ENCODE measurements around the gene SMIM11.

SMIM11 gene

GRCh38 chr21:34336756-34337391, 38.4 kb upstream of the SMIM11 start:
- Histone ChIP-seq H3K9me3 (ENCODE audit: control insufficient read depth, insufficient read depth, low read depth, low read length) (no peaks in the 10 kb centered on the region), H3K36me3 (ENCODE audit: control insufficient read depth in 2 of 2, insufficient read depth in 1 of 2, low read length in 2 of 2) (no peaks in the 10 kb centered on the region), H3K27ac (ENCODE audit: extremely low read depth, low read depth, low read length) (no peak overlapping the region), H3K4me3 (ENCODE audit: low read depth, low read length) (no peak overlapping the region), H3K4me1 (ENCODE audit: control insufficient read depth, insufficient read depth, low read length) (no peaks in the 10 kb centered on the region)
- TF ChIP-seq ZNF114 (tag by site-specific recombination; IDR thresholded peaks at IDR 0.05) (no peak), ZNF311 (tag by site-specific recombination; IDR thresholded peaks at IDR 0.05; ENCODE audit: borderline replicate concordance) (no peak), ZNF670 (tag by site-specific recombination; IDR thresholded peaks at IDR 0.05; ENCODE audit: low read depth) (no peak), MYNN (tag by site-specific recombination; IDR thresholded peaks at IDR 0.05; ENCODE audit: borderline replicate concordance) (no peak), ZSCAN5A (tag by site-specific recombination; IDR thresholded peaks at IDR 0.05) (no peak), ZNF660 (tag by site-specific recombination; IDR thresholded peaks at IDR 0.05) (no peak), ZSCAN4 (tag by site-specific recombination; IDR thresholded peaks at IDR 0.05) (no peak), OSR2 (tag by site-specific recombination; IDR thresholded peaks at IDR 0.05) (no peak), BCL11A (tag by site-specific recombination; IDR thresholded peaks at IDR 0.05; ENCODE audit: low read depth) (no peak), ZNF76 (tag by site-specific recombination; IDR thresholded peaks at IDR 0.05; ENCODE audit: borderline replicate concordance, low read depth) (no peak), ELK4 (IDR thresholded peaks at IDR 0.05; ENCODE audit: borderline replicate concordance, low read depth, low read length) (no peak), FEZF1 (tag by site-specific recombination; IDR thresholded peaks at IDR 0.05) (no peak), ZBTB8A (tag by site-specific recombination; IDR thresholded peaks at IDR 0.05) (no peak), ZNF623 (tag by site-specific recombination; IDR thresholded peaks at IDR 0.05) (no peak), TSHZ1 (tag by site-specific recombination; IDR thresholded peaks at IDR 0.05; ENCODE audit: borderline replicate concordance) (no peak), ZNF146 (tag by site-specific recombination; IDR thresholded peaks at IDR 0.05) (no peak), ZFP69B (tag by site-specific recombination; IDR thresholded peaks at IDR 0.05) (no peak), YY1 (tag by site-specific recombination; IDR thresholded peaks at IDR 0.05) (no peak)
- POLR2A ChIA-PET, result no interaction called here
- CTCF ChIA-PET, result interaction anchor here (0.9 to 1.6 kb wide), 2 partner anchors 11 to 13 kb away, joined by 3 to 6 read pairs; no protein-coding TSS in a partner anchor

- Histone ChIP-seq H3K27ac (ENCODE audit: extremely low read depth, low read depth, low read length) (no peak overlapping the region), H3K36me3 (ENCODE audit: control insufficient read depth in 2 of 2, insufficient read depth in 1 of 2, low read length in 2 of 2) (no peaks in the 10 kb centered on the region), H3K4me1 (ENCODE audit: control insufficient read depth, insufficient read depth, low read length) (no peaks in the 10 kb centered on the region), H3K4me3 (ENCODE audit: low read depth, low read length) (no peak overlapping the region), H3K9me3 (ENCODE audit: control insufficient read depth, insufficient read depth, low read depth, low read length) (no peaks in the 10 kb centered on the region)
- ChIA-PET POLR2A (no interaction called here), CTCF (interaction anchor here (0.7 to 1.6 kb wide), 4 partner anchors 12 to 1488 kb away, joined by 3 to 6 read pairs (median 5); no protein-coding TSS in a partner anchor)
- no peak for TF ChIP-seq ZNF707 (tag by site-specific recombination; IDR thresholded peaks at IDR 0.05)
- TF ChIP-seq SALL2 (tag by site-specific recombination; IDR thresholded peaks at IDR 0.05; ENCODE audit: borderline replicate concordance), result no peak
- no peak for TF ChIP-seq ZFP41 (tag by site-specific recombination; IDR thresholded peaks at IDR 0.05; ENCODE audit: borderline replicate concordance)
- TF ChIP-seq ZNF433 (tag by site-specific recombination; IDR thresholded peaks at IDR 0.05; ENCODE audit: low read depth), result no peak
- TF ChIP-seq ZNF571 (tag by site-specific recombination; IDR thresholded peaks at IDR 0.05), result no peak
- no peak for TF ChIP-seq KLF1 (tag by site-specific recombination; IDR thresholded peaks at IDR 0.05)
- no peak for TF ChIP-seq ZNF677 (tag by site-specific recombination; IDR thresholded peaks at IDR 0.05)
- TF ChIP-seq ZNF324 (tag by site-specific recombination; IDR thresholded peaks at IDR 0.05), result no peak
- TF ChIP-seq ZNF2 (tag by site-specific recombination; IDR thresholded peaks at IDR 0.05), result no peak
- no peak for TF ChIP-seq ZNF37A (tag by site-specific recombination; IDR thresholded peaks at IDR 0.05)
- no peak for TF ChIP-seq ZNF24 (tag by site-specific recombination; IDR thresholded peaks at IDR 0.05)
- TF ChIP-seq ZNF555 (tag by site-specific recombination; conservative IDR thresholded peaks at IDR 0.05), result no peak
- TF ChIP-seq ZNF830 (tag by site-specific recombination; IDR thresholded peaks at IDR 0.05; ENCODE audit: low read depth), result no peak
Measured at GRCh38 chr21:34337741-34338140, 37.6 kb upstream of the SMIM11 start.
